Stimulated activated naive CD8-positive, alpha-beta T cell treated with anti-CD3 and anti-CD28 coated beads, Interleukin-15, amount 100 ng/mL, for 72 hours (primary cell): Measurements from ENCODE around the gene MFAP4.
"Not testable (repeated sequence)": the region's sequence is repeated elsewhere in the genome, so short reads cannot be mapped to it uniquely, and the experiment has no call there.

Experiments used
- ATAC-seq: fragments of 150-1000 bp; cut with Tn5 transposase; 2 replicates; pipeline ENCODE4 v1.10.0; 2021; ENCODE audit warnings: mild to moderate bottlenecking, moderate library complexity
- DNase-seq, 2 donors: peaks; one replicate each; pipeline ENCODE4 v3.0.0; 2021 to 2022
- H3K27ac Mint-ChIP-seq, 2 donors: one replicate each; pipeline ENCODE4 v1.8.0; 2022; ENCODE audit warnings: mild to moderate bottlenecking in 2 of 2, mixed read lengths in 2 of 2, moderate library complexity in 2 of 2
- H3K27me3 Mint-ChIP-seq: one replicate; pipeline ENCODE4 v1.8.0; 2022; ENCODE audit warnings: mixed read lengths
- H3K4me1 Mint-ChIP-seq: one replicate; pipeline ENCODE4 v1.8.0; 2022; ENCODE audit warnings: mild to moderate bottlenecking, mixed read lengths
- H3K4me3 Mint-ChIP-seq, 2 donors: one replicate each; pipeline ENCODE4 v1.8.0; 2022; ENCODE audit warnings: mild to moderate bottlenecking in 2 of 2, mixed read lengths in 2 of 2, moderate library complexity in 1 of 2
- H3K9me3 Mint-ChIP-seq, 2 donors: one replicate each; pipeline ENCODE4 v1.8.0; 2022; ENCODE audit warnings: mixed read lengths in 2 of 2

The MFAP4 gene

DNA sequence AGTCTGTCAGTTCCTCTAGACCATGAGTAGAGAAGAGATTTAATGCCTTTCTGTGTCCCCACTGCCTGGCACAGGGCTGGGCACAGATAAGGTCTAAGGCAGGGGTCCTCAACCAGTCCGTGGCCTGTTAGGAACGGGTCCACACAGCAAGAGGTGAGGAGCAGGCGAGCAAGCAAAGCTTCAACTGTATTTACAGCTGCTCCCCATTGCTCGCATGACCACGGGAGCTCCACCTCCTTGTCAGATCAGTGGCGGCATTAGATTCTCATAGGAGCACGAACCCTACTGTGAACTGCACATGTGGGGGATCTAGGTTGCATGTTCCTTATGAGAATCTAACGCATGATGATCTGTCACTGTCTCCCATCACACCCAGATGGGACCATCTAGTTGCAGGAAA lies 26.2 kb downstream of the MFAP4 start:
- Mint-ChIP-seq H3K4me3 (no peak overlapping the region), H3K9me3 (no peaks in the 10 kb centered on the region), H3K27me3 (peaks cover 57% of the 10 kb centered on the region), H3K27ac (peak overlapping the region in 1 of 2 donors; percentile 55), H3K4me1 (peaks cover 22% of the 10 kb centered on the region)
- ATAC-seq (no peak), DNase-seq (no peak)

- no peaks in the 10 kb centered on the region for H3K9me3 Mint-ChIP-seq
- peaks cover 55% of the 10 kb centered on the region for H3K27me3 Mint-ChIP-seq
- no peak for ATAC-seq
- no peak overlapping the region for H3K27ac Mint-ChIP-seq
- peaks cover 22% of the 10 kb centered on the region for H3K4me1 Mint-ChIP-seq
- no peak for DNase-seq
- H3K4me3 Mint-ChIP-seq: no peak overlapping the region
Measured at GRCh38 chr17:19359856-19360255, 27.1 kb downstream of the MFAP4 start.

DNA sequence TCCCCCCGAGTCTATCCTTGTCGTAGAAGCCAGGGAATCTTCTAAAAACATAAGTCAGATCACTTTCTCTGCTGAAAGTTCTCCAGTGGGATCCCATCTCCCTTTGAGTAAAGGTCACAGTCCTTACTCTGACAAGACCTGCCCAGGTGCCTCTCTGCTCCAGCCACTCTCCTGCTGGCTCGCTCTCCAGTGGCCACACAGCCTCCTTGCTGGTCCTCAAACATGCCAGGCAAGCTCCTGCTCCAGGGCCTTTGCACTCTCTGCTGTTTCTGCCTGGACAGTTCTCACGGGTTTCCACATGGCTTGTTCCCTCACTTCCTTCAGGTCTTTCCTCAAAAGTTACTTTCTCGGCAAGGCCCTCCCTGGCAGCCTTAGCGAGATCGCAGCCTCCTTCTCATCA lies 27.8 kb downstream of the MFAP4 start:
- H3K27me3 Mint-ChIP-seq: peaks cover 48% of the 10 kb centered on the region

DNA sequence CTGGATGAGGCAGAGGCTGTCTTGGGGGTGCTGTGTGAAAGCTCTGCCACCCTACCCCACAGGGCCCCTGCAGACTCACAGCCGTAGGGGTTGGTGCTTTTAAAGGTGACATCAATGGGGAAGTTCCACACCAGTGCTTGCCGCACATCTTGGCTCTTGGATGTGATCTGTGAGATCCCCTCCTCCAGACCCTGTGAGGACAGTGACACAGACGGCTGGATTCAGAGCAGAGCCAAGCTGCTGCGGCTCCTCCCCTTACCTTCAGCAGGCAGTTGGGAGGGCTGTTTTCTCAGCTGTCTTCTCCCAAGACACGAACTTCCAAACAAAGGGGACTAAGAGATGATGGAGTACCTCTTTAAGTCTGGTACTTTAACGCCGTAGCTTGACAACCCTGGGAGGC lies 29.2 kb downstream of the MFAP4 start:
- no peak for DNase-seq
- Mint-ChIP-seq H3K4me1 (peaks cover 12% of the 10 kb centered on the region), H3K4me3 (no peak overlapping the region), H3K27ac (no peak overlapping the region), H3K27me3 (peaks cover 38% of the 10 kb centered on the region), H3K9me3 (no peaks in the 10 kb centered on the region)
- no peak for ATAC-seq

More for the DNA sequence above, 27.8 kb downstream of the MFAP4 start:
- Mint-ChIP-seq H3K27ac (no peak overlapping the region), H3K9me3 (no peaks in the 10 kb centered on the region), H3K4me3 (no peak overlapping the region), H3K4me1 (peaks cover 22% of the 10 kb centered on the region)
- DNase-seq: no peak
- no peak for ATAC-seq

- no peak for DNase-seq
- no peak overlapping the region for H3K4me3 Mint-ChIP-seq
- H3K4me1 Mint-ChIP-seq: peaks cover 11% of the 10 kb centered on the region
- H3K9me3 Mint-ChIP-seq: no peaks in the 10 kb centered on the region
- H3K27ac Mint-ChIP-seq: no peak overlapping the region
- peaks cover 38% of the 10 kb centered on the region for H3K27me3 Mint-ChIP-seq
- no peak for ATAC-seq
Measured at GRCh38 chr17:19357351-19357750, 29.6 kb downstream of the MFAP4 start.

GRCh38 chr17:19354748-19355147 lies 32.2 kb downstream of the MFAP4 start:
- peaks cover 21% of the 10 kb centered on the region for H3K27me3 Mint-ChIP-seq
- no peak for DNase-seq
- no peak for ATAC-seq
- no peak overlapping the region for H3K4me3 Mint-ChIP-seq
- no peak overlapping the region for H3K27ac Mint-ChIP-seq
- H3K4me1 Mint-ChIP-seq: no peaks in the 10 kb centered on the region
- no peaks in the 10 kb centered on the region for H3K9me3 Mint-ChIP-seq

GRCh38 chr17:19353401-19353800 lies 33.6 kb downstream of the MFAP4 start:
- not testable (repeated sequence) for H3K4me3 Mint-ChIP-seq, H3K4me1 Mint-ChIP-seq, DNase-seq, ATAC-seq, H3K9me3 Mint-ChIP-seq, H3K27ac Mint-ChIP-seq
- H3K27me3 Mint-ChIP-seq: peaks cover 12% of the 10 kb centered on the region

DNA sequence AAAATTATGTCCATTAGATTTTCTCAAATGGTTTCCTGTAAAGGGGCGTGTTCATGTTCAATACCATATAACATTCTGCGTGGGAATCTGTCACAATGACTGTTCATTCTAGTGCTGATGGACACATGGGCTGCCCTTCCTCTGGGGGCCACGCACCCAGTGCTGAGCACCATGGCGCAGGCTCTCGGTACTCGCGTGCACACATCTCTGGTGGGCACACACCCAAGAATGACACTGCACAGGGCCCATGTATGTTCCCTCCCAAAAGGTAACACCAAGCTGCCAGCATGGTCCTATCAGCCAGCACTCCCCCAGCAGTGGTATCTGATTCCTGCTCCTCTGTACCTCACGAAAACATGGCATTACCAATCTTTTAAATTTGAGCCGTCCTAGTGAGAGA lies 38.2 kb downstream of the MFAP4 start:
- no peak overlapping the region for H3K27ac Mint-ChIP-seq
- no peak for ATAC-seq

DNA sequence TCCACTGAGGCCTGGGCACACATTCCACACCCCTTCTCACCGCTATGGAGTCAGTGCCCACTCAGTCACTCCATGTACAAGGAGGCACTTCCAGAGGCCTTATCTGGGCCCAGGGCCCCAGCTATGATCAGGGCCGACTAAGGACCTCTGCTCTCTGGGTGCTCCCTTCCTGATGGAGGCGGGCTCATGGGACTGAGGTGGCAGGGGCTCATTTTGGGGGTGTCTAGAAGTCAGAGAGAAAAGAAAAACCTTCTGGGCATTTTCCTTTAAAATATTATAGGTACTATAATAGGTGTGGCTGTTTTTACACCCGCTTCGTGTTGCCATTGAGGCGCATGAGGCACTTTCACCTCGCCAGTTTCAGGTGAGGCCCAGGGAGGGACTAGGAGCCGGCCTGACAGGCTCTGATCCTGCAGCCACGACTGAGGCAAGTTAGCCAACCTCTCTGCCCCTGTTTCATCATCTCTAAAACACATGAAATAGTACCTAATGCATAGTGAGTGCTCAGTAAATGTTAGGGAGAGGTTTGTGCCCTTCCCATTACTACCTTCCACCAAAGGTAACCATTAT lies 38.8 kb downstream of the MFAP4 start:
- Mint-ChIP-seq H3K4me1 (no peaks in the 10 kb centered on the region), H3K9me3 (no peaks in the 10 kb centered on the region), H3K27ac (no peak overlapping the region), H3K4me3 (no peak overlapping the region), H3K27me3 (no peaks in the 10 kb centered on the region)
- ATAC-seq: no peak
- no peak for DNase-seq

More for the DNA sequence above, 38.2 kb downstream of the MFAP4 start:
- no peak for DNase-seq
- Mint-ChIP-seq H3K27me3 (no peaks in the 10 kb centered on the region), H3K4me1 (no peaks in the 10 kb centered on the region), H3K4me3 (no peak overlapping the region), H3K9me3 (no peaks in the 10 kb centered on the region)

GRCh38 chr17:19347323-19348080 lies 39.5 kb downstream of the MFAP4 start:
- Mint-ChIP-seq H3K27me3 (no peaks in the 10 kb centered on the region), H3K4me1 (no peaks in the 10 kb centered on the region), H3K9me3 (no peaks in the 10 kb centered on the region), H3K4me3 (no peak overlapping the region), H3K27ac (no peak overlapping the region)
- ATAC-seq (no peak), DNase-seq (no peak)

- Mint-ChIP-seq H3K4me3 (no peak overlapping the region), H3K9me3 (no peaks in the 10 kb centered on the region), H3K27me3 (peaks cover 8% of the 10 kb centered on the region), H3K27ac (no peak overlapping the region), H3K4me1 (no peaks in the 10 kb centered on the region)
- no peak for ATAC-seq
- no peak for DNase-seq
Measured at GRCh38 chr17:19346351-19347255, 40.4 kb downstream of the MFAP4 start.

DNA sequence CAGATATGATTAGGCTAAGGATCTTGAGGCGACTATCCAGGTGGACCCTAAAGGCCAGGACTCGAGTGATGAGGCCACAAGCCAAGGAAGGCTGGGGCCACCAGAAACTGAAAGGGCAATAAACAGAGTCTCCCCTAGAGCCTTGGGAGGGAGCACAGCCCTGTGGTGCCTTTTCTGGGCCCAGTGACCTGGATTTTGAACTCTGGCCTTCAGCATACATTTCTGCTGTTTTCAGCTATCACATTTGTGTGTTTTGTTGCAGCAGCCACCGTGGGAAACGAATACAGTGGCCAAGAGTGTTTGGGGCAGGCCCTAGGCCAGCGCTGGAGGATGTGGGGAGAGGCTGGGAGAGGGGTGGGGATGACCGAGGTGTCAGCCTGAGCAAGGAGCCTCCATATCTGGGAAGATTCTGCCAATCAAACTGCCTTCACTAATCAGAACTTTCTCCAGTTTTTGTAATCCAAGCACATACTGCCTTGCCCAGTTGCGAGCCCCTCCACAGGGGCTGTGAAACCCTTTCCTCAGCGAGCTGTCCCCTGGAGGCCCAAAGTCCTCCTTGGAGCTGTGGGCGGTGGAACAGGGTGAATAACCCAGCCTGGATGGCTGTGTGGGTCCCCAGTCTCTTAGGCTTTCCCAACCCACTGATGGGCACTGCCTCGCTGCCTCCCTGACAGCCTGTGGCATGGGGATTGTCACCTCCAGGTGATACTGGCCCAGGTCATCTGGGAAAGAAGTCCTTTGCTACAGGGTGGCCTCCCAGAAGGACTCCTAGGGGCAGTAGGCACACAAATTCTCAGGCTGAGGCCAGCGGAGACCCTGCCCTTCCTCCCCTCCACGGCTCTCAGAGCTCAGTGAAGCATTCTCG lies 41.3 kb downstream of the MFAP4 start:
- Mint-ChIP-seq H3K9me3 (no peaks in the 10 kb centered on the region), H3K27me3 (peaks cover 17% of the 10 kb centered on the region), H3K27ac (no peak overlapping the region), H3K4me1 (no peaks in the 10 kb centered on the region), H3K4me3 (no peak overlapping the region)
- ATAC-seq: no peak
- DNase-seq: no peak

- ATAC-seq (no peak), DNase-seq (no peak)
- Mint-ChIP-seq H3K4me3 (no peak overlapping the region), H3K4me1 (no peaks in the 10 kb centered on the region), H3K27me3 (peaks cover 18% of the 10 kb centered on the region), H3K27ac (no peak overlapping the region), H3K9me3 (no peaks in the 10 kb centered on the region)
Measured at GRCh38 chr17:19345067-19345460, 41.9 kb downstream of the MFAP4 start.

DNA sequence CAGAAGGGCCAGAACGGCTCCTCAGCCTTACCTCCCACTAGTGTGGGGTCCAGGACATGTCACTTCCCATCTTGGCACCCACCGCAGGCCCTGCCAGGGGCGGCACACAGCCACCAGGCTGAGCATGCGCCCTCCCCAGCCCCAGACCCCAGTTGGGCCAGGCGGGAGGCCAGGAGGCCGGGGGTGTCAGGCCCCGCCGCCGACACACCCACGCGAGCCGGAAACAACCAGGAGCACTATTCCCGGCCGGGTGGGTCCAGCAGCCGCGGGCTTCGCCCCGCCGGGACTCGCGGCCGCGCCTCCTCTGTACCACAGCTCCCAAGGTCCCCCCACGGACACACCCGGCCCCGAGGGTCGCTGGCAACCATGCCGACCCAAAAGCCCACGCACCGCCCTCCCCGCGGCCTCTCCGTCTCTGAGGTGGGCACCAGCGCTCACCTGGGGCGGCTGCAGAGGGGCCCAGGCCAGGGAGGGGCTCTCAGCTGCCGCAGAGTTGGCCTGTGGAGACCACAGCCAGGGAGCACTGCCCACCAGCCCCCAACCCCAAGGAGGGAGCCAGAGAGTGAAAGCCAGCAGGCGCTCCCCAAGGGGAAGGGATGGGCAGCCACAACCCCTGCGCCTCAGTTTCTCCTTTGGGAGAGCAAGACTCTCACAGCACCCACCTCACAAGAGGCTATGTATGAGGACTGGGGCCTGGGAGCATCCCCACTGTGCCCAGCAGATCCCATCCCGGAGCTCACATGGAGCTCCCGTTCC lies 42.5 kb downstream of the MFAP4 start:
- H3K4me3 Mint-ChIP-seq: no peak overlapping the region
- ATAC-seq (peak; percentile 47), DNase-seq (no peak)
- H3K9me3 Mint-ChIP-seq: no peaks in the 10 kb centered on the region
- no peaks in the 10 kb centered on the region for H3K4me1 Mint-ChIP-seq
- H3K27ac Mint-ChIP-seq: no peak overlapping the region
- peaks cover 21% of the 10 kb centered on the region for H3K27me3 Mint-ChIP-seq
